NCI-H524 treated with DMSO at 0.1 percent for 48 hours (cell line): ENCODE measurements around the gene KRTAP4-2.
"Not testable (repeated sequence)": the region's sequence is repeated elsewhere in the genome, so short reads cannot be mapped to it uniquely, and the experiment has no call there.

Experiments used
- DNase-seq: peaks from one replicate; lab custom pipeline; 2025; lab: John Stamatoyannopoulos, UW

The KRTAP4-2 gene

DNA sequence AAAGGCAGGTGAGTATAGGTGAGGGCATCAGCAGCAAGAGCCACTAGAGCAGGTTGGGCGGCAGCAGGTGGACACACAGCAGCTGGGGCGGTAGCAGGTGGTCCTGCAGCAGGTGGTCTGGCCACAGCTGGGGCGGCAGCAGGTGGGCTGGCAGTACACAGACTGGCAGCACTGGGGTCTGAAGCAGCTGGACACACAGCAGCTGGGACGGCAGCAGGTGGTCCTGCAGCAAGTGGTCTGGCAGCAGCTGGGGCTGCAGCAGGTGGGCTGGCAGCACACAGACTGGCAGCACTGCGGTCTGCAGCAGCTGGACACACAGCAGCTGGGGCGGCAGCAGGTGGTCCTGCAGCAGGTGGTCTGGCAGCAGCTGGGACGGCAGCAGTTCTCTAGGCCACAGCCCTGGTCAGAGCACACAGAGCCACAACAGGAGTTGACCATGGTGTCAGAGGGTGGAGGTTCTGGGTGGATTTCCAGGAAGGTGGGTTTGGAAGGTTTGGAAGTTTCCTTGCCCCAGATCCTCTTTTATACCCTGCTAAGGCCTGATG, at the start of gene KRTAP4-2:
KRTAP4-2 (minus strand) TSS at position 495 of the 545 bp plus-strand sequence; CDS start at position 438, 57 bp downstream.
- DNase-seq: no peak

DNA sequence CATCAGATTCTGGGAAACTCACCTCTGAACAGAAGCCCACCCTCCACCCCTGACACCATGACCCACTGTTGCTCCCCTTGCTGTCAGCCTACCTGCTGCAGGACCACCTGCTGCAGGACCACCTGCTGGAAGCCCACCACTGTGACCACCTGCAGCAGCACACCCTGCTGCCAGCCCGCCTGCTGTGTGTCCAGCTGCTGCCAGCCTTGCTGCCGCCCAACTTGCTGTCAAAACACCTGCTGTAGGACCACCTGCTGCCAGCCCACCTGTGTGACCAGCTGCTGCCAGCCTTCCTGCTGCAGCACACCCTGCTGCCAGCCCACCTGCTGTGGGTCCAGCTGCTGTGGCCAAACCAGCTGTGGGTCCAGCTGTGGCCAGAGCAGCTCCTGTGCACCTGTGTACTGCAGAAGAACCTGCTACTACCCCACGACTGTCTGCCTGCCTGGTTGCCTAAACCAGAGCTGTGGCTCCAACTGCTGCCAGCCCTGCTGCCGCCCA, 48.6 kb upstream of the KRTAP4-2 start, which contains the start of gene KRTAP9-2:
KRTAP9-2 (plus strand) TSS at position 51 of the 498 bp plus-strand sequence; CDS start at position 58, 7 bp downstream.
- DNase-seq: not testable (repeated sequence)

DNA sequence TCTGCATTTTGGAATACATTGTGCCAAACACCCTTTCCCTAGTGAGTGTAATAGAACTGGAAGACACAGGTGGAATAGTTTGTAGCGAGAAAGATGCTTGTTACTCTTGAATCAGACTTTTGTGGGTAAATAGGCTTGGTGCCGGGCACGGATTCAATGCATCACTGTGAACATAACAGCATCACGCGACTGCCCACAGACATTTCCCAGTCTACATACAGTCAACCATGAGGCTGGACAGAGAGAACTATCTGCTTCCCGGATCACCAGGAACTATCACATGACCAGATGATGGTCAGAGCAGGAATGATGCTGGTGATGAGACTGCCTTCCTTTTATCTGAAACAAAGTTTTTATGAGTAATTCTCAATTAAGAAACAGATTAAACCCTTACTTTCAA, 48.0 kb upstream of the KRTAP4-2 start:
- DNase-seq: no peak

DNA sequence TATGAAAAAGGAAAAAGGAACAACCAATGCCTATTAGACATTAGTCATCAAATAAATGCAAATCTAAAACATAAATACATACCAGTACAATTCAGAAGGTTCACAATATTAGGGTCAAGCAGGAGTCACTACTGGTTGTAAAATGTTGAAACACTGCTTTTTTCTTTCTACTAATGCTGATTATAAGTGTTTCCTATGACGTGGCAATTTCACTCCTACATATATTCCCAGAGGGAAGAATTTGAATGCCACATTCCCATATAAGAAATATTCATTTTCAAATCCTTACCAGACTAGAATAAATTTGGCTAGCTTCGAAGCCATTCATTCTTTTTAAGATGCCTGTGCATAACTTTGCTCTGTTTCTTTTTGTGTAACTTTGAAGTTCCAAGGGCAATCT, 45.8 kb upstream of the KRTAP4-2 start:
- no peak for DNase-seq

DNA sequence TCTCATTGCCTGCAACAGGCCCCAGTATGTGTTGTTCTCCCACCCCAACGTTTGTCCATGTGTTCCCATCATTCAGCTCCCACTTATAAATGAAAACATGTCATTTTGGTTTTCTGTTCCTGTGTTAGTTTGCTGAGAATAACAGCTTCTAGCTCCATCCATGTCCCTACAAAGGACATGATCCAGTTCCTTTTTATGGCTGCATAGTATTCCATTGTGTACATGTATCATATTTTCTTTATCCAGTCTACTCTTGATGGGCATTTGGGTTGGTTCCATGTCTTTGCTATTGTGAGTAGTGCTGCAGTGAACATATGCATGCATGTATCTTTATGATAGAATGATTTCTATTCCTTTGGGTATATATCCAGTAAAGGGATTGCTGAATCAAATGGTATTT, 37.7 kb upstream of the KRTAP4-2 start:
- DNase-seq: no peak

DNA sequence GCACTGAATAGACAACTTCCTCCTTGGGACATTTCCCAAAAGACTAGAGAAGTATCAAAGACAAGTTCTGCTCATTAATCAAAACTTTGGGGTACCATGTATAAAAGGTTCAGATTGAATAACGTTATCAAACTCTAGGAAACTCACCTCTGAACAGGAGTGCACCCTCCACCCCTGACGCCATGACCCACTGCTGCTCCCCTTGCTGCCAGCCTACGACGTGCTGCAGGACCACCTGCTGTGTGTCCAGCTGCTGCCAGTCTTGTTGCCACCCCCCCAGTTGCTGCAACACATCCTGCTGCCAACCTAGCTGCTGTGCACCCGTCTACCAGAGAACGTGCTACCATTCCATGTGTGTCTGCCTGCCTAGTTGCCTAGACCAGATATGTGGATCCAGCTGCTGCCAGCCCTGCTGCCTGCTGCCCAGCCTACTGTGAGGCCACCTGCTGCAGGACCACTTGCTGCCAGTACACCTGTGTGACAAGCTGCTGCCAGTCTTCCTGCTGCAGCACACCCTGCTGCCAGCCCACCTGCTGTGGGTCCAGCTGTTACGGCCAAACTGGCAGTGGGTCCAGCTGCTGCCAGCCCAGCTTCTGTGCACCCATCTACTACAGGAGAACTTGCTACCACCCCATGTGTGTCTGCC, 34.6 kb upstream of the KRTAP4-2 start:
- DNase-seq: no peak

DNA sequence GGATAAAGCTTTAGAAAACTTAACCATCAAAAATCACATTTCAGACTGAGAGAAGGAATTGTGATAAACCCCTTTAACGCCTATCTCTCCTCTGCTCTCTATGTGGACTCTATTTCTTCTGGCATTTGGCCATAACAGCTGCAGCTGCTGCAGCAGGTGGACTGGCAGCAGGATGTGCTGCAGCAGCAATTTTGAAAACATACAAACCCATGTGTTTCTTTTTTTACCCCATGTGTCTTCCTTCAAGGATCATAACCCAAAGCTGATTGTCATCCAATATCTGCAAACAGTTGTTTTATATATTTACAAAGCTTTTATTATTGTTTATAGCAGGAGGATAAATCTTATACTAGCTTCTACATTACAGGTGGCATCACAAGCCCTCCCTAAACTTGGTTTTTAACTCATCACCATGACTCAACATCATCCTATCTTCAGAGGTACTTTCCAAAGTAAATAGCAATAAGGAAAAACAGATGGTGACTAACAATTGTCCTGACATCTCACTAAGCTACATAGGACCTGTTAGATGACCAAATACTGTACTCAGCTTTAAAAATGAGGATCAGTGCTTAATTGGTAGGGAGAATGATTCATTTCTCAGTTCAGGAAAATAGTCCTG, 33.9 kb upstream of the KRTAP4-2 start:
- DNase-seq: no peak

DNA sequence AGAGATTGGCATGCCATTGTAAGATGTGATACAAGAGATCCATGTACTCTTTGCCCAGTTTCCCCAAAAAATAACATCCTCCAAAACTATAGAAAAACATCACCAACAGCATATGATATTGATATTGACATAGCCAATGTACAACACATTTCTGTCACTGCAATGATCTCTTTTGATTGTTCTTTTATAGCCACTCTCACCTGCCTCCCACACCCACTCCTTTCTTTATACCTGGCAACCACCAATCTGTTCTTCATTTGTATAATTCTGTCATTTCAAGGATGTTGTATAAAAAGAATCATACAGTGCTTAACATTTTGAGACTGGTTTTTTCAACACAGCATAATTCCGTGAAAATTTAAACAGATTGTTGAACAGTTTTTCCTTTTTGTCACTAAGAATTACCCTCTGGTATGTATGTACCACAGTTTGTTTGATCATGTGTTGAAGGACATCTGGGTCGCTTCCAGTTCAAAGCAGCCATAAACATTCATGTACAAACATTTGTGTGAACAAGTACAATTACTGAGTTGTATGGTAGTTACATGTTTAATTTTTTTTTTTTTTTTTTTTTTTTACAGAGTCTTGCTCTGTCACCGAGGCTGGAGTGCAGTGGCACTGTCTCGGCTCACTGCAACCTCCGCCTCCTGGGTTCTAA, 21.5 kb upstream of the KRTAP4-2 start:
- DNase-seq: no peak

DNA sequence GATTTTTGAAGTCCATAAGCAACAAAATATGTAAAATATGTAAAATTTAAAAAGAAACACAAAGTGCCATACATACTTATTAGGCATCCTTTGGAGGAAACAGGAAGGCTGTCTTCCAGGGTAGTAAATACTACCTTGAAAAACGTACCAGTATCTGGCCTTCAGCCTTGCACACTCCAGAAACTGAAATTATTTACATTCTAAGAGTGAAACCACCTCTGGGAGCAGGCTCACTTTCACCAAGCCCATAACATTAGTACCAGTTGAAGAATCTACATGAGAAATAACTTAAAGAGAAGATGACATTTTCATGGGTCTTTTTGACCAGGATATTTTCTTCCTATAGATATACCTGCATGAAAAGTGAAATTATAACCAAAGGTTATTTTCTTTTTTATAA, 18.0 kb upstream of the KRTAP4-2 start:
- no peak for DNase-seq

GRCh38 chr17:41190328-41190727, 12.3 kb upstream of the KRTAP4-2 start:
- no peak for DNase-seq

DNA sequence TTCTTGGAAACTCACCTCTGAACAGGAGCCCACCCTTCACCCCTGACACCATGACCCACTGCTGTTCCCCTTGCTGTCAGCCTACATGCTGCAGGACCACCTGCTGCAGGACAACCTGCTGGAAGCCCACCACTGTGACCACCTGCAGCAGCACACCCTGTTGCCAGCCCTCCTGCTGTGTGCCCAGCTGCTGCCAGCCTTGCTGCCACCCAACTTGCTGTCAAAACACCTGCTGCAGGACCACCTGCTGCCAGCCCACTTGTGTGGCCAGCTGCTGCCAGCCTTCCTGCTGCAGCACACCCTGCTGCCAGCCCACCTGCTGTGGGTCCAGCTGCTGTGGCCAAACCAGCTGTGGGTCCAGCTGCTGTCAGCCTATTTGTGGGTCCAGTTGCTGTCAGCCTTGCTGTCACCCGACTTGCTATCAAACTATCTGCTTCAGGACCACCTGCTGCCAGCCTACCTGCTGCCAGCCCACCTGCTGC, 11.9 kb upstream of the KRTAP4-2 start, which contains the start of gene KRTAP9-1:
KRTAP9-1 (plus strand) TSS at position 51 of the 482 bp plus-strand sequence; CDS start at position 51, 0 bp downstream.
- DNase-seq: not testable (repeated sequence)

- no peak for DNase-seq
These were observed 8.9 kb upstream of the KRTAP4-2 start for GRCh38 chr17:41186872-41187271.

DNA sequence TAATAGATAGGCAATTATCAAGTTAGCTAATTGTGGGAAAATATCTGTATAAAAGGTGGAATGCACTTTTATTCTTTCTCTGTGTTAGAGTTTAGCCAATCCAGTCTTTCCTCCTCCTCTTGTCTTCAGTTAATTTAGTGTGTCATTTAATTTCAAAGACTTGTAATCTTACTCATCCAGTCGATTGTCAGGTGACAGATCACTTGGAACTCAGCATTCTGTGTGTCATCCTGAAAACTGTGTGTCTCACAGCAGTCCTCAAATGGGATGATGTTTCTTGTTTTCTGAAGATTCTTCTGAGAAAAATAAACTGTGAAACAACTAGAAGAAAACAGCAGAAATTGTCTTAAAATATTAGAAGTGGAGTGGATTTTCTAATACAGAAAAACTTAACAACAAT, 7.0 kb upstream of the KRTAP4-2 start:
- DNase-seq: no peak

GRCh38 chr17:41184480-41184961, 6.5 kb upstream of the KRTAP4-2 start, which contains the start of gene KRTAP4-1:
Gene KRTAP4-1, minus strand, starts transcription at chr17:41184911. Its CDS starts 57 bp downstream, at chr17:41184854.
- no peak for DNase-seq

DNA sequence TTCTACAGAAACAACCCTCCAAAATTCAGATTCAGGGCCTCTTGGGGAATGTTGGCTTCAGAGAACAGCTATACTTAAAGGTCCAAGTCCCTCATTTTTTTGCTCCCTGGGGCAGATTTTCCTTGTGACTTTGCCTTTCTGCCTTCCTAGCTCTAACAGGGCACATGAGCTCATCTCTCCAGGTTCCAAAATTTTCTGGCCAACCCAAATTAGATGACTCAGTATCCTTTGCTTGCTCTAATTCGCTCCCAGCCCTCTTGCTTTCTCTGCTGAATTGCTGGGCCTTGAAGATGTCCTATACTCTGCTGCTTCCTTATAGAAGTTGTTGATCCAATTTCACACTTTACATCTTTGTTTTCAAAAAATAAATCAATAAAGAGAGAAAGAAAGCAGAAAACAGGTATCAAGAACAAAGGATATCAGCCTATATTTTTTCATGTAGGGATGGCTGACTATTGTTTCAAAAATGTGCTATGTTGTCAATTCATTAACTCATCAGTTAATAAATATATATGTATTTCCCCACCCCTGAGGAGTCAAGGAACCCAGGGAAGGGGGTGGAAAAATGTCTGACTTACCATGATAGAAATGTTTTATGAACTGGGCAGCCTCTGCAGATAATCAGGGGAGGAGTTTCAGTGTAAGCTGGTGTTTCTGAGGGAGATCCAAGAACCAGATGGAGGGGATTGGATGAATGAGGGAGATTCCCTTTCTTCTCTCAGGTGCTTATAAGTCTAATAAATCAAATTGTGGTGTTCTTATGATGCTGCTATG, 1.0 kb upstream of the KRTAP4-2 start:
- DNase-seq: no peak

DNA sequence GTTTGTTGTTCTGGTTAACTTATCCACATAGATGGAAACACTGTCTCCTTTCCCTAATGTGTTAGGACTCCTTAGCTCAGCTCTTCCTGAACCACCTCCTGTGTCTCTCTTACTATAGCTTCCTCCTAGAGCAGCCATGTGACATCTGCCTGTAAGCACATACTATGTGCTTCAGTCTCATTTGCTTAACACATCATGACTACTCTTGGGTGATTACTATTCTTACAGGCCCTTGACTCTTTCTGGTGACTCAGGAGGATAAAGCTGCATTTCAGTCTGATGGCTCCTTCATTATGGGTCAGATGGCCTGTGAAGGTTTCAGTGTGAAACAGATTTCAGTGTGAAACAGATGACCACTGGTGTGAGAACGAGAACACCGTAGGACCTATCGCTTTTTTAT, 320 bp upstream of the KRTAP4-2 start:
- DNase-seq: no peak

GRCh38 chr17:41176744-41177387, 1.2 kb downstream of the KRTAP4-2 start:
- no peak for DNase-seq

- no peak for DNase-seq
These were observed 6.1 kb downstream of the KRTAP4-2 start for GRCh38 chr17:41171886-41172285.

GRCh38 chr17:41168121-41168520, 9.9 kb downstream of the KRTAP4-2 start, which contains the start of gene KRTAP4-3:
Gene KRTAP4-3, minus strand, starts transcription at chr17:41168221. Its CDS starts 49 bp downstream, at chr17:41168172.
- no peak for DNase-seq

- no peak for DNase-seq
These were observed 10.5 kb downstream of the KRTAP4-2 start for GRCh38 chr17:41167561-41167960.

DNA sequence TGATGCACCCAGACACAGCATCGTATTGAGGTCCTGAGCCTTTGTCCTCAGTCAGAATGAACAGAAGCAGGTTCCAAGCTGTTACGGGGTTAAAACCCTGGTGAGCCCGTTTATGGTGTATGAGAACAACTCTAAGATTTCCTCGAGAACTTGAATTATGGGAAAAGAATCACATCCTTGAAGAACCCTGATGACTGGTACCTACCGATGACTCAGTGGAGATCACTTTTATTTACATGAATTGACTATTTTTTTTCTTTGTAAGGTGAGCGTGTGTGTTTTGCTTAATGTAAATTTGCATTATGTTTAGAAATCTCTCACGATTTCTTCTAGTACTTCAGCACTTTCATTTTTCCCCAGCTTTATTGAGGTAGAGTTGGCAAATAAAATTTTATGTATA, 14.2 kb downstream of the KRTAP4-2 start:
- no peak for DNase-seq
